A673 (cell line): ENCODE measurements around the gene RIT1.

Experiments used
- EZH2 ChIP-seq: fragments of 200-600 bp; sonication (generic); IDR thresholded peaks from 2 replicates; pipeline ENCODE4 v1.6.1; 2017; ENCODE audit warnings: borderline replicate concordance, low read depth, mild to moderate bottlenecking, mixed read lengths, antibody characterized with exemption, low read length; ENCODE audit not compliant: poor library complexity, severe bottlenecking
- TF ChIP-seq, protein P1 (sequence below): fragments of 300-800, 200-600 bp; sonication (generic); conservative IDR thresholded peaks from 2 replicates; pipeline ENCODE4 v1.5.1; 2017; ENCODE audit warnings: low read depth, mild to moderate bottlenecking, antibody characterized with exemption, low read length, moderate library complexity, mixed read lengths

DNA sequence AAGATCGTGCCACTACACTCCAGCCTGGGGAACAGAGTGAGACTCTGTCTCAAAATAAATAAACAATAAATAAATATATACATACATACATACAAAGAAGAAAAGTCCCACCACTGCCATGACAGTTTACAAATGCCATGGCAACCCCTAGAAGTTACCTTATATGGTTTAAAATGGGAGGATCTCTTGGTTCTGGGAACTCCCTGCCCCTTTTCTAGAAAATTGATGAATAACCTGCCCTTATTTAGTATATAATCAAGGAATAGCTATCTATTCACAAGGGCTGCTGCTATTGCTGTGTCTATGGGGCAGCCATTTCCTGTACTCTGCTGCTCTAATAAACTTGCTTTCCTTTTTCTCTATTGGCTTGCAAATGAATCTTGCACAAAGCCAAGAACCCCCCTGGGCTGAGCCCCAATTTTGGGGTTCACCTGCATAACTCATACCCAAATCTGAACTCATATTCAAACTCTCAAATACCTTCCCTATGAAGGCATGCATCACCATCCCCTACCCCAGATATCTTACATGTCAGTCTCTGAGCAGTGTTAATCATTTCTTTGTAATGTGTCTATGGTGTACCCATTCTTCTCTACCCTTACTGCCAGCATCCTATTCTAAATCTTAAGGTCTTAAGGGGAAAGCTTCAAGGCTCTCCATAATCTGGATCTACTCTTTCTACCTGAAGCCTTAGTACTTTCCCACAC, 63.2 kb downstream of the RIT1 start:
- TF ChIP-seq, protein P1, sequence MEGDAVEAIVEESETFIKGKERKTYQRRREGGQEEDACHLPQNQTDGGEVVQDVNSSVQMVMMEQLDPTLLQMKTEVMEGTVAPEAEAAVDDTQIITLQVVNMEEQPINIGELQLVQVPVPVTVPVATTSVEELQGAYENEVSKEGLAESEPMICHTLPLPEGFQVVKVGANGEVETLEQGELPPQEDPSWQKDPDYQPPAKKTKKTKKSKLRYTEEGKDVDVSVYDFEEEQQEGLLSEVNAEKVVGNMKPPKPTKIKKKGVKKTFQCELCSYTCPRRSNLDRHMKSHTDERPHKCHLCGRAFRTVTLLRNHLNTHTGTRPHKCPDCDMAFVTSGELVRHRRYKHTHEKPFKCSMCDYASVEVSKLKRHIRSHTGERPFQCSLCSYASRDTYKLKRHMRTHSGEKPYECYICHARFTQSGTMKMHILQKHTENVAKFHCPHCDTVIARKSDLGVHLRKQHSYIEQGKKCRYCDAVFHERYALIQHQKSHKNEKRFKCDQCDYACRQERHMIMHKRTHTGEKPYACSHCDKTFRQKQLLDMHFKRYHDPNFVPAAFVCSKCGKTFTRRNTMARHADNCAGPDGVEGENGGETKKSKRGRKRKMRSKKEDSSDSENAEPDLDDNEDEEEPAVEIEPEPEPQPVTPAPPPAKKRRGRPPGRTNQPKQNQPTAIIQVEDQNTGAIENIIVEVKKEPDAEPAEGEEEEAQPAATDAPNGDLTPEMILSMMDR, result no peak
- no peak for TF ChIP-seq EZH2
